ENCODE measurements around the gene CD34.

GRCh38 chr1:207913951-207914350 is 3.0 kb upstream of the CD34 start:
- TF ChIP-seq EZH2 (IDR thresholded peaks at IDR 0.05; ENCODE audit: low read length, missing control alignments) (no peak), CTCF (conservative IDR thresholded peaks at IDR 0.05 in 1 of 2, IDR thresholded peaks at IDR 0.05 in 1 of 2; ENCODE audit: low read depth in 1 of 2, low read length in 2 of 2) (no peak)
